Esophagus squamous epithelium (tissue), 4 donors: Measurements from ENCODE around the gene KCNMB2.

Experiments
- POLR2A ChIP-seq, 4 donors: fragments of 450-650 bp; IDR thresholded peaks; one replicate each; pipeline ENCODE4 v1.6.1; 2017; ENCODE audit warnings: antibody characterized with exemption in 4 of 4, mild to moderate bottlenecking in 4 of 4, moderate library complexity in 3 of 4
- TF ChIP-seq, protein P1 (sequence below), 6 experiments: fragments of 450-650 bp in 4 of 6; fragments of 200-600 bp in 2 of 6; sonication (generic) in 2 of 6; IDR thresholded peaks; one replicate each; pipeline ENCODE4 v1.5.1; 2016 to 2019; ENCODE audit warnings: antibody characterized with exemption in 6 of 6, mild to moderate bottlenecking in 4 of 6, moderate library complexity in 4 of 6

GRCh38 chr3:178498871-178499270, 37.4 kb upstream of the KCNMB2 start:
- TF ChIP-seq, protein P1, sequence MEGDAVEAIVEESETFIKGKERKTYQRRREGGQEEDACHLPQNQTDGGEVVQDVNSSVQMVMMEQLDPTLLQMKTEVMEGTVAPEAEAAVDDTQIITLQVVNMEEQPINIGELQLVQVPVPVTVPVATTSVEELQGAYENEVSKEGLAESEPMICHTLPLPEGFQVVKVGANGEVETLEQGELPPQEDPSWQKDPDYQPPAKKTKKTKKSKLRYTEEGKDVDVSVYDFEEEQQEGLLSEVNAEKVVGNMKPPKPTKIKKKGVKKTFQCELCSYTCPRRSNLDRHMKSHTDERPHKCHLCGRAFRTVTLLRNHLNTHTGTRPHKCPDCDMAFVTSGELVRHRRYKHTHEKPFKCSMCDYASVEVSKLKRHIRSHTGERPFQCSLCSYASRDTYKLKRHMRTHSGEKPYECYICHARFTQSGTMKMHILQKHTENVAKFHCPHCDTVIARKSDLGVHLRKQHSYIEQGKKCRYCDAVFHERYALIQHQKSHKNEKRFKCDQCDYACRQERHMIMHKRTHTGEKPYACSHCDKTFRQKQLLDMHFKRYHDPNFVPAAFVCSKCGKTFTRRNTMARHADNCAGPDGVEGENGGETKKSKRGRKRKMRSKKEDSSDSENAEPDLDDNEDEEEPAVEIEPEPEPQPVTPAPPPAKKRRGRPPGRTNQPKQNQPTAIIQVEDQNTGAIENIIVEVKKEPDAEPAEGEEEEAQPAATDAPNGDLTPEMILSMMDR (IDR thresholded peaks at IDR 0.05) = no peak
- TF ChIP-seq POLR2A (IDR thresholded peaks at IDR 0.05) = no peak
